ENCODE measurements around the gene MLXIP. TPM values are rescaled to one million over a fixed set of nuclear protein-coding genes. Genes with fewer than 3 reads are reported as not detected.

The MLXIP gene
- total and polyA plus RNA-seq, 2 donors from 2014 or later: 10.9 to 67.6 TPM

DNA sequence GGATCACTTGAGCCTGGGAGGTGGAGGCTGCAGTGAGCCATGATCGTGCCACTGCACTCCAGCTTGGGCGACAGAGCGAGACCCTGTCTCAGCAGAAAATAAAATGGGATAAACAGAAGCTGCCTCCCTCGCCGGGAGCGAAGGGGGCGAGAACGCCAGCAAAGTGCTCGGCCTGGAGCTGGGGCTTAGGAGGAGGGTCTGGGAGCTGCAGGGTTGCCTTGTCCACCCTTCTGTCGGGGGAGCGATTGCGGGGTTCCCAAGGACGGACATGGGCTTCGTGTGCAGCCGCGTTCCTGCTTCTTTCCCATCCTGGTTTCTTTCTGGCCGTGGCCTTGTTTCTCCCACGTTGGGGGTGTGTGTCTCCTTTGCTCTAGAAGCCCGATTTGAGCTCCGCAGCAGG lies 27.9 kb upstream of the MLXIP start:
- FAIRE-seq (no peak), DNase-seq (no peak)
- TF ChIP-seq, protein P1, sequence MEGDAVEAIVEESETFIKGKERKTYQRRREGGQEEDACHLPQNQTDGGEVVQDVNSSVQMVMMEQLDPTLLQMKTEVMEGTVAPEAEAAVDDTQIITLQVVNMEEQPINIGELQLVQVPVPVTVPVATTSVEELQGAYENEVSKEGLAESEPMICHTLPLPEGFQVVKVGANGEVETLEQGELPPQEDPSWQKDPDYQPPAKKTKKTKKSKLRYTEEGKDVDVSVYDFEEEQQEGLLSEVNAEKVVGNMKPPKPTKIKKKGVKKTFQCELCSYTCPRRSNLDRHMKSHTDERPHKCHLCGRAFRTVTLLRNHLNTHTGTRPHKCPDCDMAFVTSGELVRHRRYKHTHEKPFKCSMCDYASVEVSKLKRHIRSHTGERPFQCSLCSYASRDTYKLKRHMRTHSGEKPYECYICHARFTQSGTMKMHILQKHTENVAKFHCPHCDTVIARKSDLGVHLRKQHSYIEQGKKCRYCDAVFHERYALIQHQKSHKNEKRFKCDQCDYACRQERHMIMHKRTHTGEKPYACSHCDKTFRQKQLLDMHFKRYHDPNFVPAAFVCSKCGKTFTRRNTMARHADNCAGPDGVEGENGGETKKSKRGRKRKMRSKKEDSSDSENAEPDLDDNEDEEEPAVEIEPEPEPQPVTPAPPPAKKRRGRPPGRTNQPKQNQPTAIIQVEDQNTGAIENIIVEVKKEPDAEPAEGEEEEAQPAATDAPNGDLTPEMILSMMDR (IDR thresholded peaks at IDR 0.05; ENCODE audit: borderline replicate concordance, extremely low read depth, insufficient read depth): no peak
- peaks cover 0 to 21% (median 11%) of the 10 kb centered on the region in 3 donors for H3K4me1 ChIP-seq (ENCODE audit: control insufficient read depth in 2 of 3, insufficient read depth in 2 of 3, low read depth in 1 of 3, low read length in 3 of 3)
- H3K27ac ChIP-seq (ENCODE audit: low read depth in 2 of 2, low read length in 2 of 2): peak overlapping the region; percentile 66 to 90
- no peaks in the 10 kb centered on the region for H3K9me3 ChIP-seq (ENCODE audit: control insufficient read depth in 2 of 3, insufficient read depth in 1 of 3, low read length in 3 of 3)
- H3K4me3 ChIP-seq (ENCODE audit: low read length in 3 of 3): no peak overlapping the region
- H3K9ac ChIP-seq (ENCODE audit: low read length in 3 of 3): peak overlapping the region in 1 of 3 donors; percentile 61
- H3K36me3 ChIP-seq (ENCODE audit: control insufficient read depth in 2 of 3, insufficient read depth in 3 of 3, low read length in 3 of 3): peaks cover 0 to 18% (median 0%) of the 10 kb centered on the region in 3 donors
- intact Hi-C loops (cut with DNase I): no loop called here
- H3K27me3 ChIP-seq (ENCODE audit: control insufficient read depth, insufficient read depth, low read length): no peaks in the 10 kb centered on the region

DNA sequence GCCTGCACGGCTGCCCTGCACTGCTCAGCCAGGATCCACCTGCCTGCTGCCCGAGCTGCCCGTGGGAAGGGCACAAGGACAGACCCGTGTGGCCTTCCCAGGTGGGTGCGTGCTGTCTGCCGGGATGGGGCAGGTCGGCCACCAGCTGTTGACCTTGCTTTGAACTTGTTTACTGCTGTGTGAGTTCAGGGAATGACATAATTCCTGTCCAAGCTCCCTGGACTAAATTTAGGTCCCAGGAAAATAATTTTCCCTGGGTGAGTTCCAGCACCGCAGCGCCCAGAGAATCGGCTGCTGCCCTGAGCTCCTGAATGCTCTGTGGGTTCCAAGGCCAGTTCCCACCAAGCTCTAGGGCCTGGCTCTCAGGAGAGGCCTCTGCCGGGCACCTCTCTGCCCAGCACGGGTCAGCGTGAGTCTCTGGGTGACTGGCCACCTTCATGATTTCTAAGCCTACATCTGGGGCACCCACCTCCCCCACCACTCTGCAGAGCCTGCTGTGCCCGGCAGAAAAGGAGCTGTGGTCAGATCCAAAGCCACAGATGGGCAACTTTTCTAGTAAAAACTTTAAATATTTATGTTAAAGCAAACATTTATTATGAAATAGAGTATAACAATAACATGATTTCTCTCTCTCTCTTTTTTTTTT lies 27.2 kb upstream of the MLXIP start:
- no peak for FAIRE-seq
- peaks cover 0 to 21% (median 11%) of the 10 kb centered on the region in 3 donors for H3K4me1 ChIP-seq (ENCODE audit: control insufficient read depth in 2 of 3, insufficient read depth in 2 of 3, low read depth in 1 of 3, low read length in 3 of 3)
- H3K36me3 ChIP-seq (ENCODE audit: control insufficient read depth in 2 of 3, insufficient read depth in 3 of 3, low read length in 3 of 3): peaks cover 0 to 16% (median 0%) of the 10 kb centered on the region in 3 donors
- TF ChIP-seq, protein P1 (IDR thresholded peaks at IDR 0.05; ENCODE audit: borderline replicate concordance, extremely low read depth, insufficient read depth): no peak
- peak in 2 of 5 donors; percentile 42 to 77 for DNase-seq
- intact Hi-C loops (cut with DNase I): no loop called here
- H3K27ac ChIP-seq (ENCODE audit: low read depth in 2 of 2, low read length in 2 of 2): peak overlapping the region; percentile 66 to 90
- H3K9ac ChIP-seq (ENCODE audit: low read length in 3 of 3): peak overlapping the region in 1 of 3 donors; percentile 61
- H3K27me3 ChIP-seq (ENCODE audit: control insufficient read depth, insufficient read depth, low read length): no peaks in the 10 kb centered on the region
- H3K9me3 ChIP-seq (ENCODE audit: control insufficient read depth in 2 of 3, insufficient read depth in 1 of 3, low read length in 3 of 3): no peaks in the 10 kb centered on the region
- H3K4me3 ChIP-seq (ENCODE audit: low read length in 3 of 3): no peak overlapping the region

DNA sequence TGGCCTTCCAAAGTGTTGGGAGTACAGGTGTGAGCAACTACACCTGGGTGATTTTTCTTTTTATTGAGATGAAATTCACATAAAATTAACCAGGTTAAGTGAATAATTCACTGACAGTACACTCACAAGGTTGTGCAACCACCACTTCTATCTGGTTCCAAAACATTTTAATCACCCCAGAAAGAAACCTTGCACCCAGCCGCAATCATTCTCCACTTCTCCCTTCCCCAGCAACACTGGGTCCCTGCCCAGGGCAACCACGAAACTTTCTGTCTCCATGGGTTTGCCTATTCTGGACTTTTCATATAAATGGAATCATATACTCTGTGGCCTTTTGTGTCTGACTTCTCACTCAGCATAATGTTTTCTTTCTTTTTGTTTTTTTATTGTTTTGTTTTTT lies 26.3 kb upstream of the MLXIP start:
- TF ChIP-seq, protein P1 (IDR thresholded peaks at IDR 0.05; ENCODE audit: borderline replicate concordance, extremely low read depth, insufficient read depth): no peak
- no peak for DNase-seq
- H3K36me3 ChIP-seq (ENCODE audit: control insufficient read depth in 2 of 3, insufficient read depth in 3 of 3, low read length in 3 of 3): peaks cover 0 to 18% (median 0%) of the 10 kb centered on the region in 3 donors
- H3K27ac ChIP-seq (ENCODE audit: low read depth in 2 of 2, low read length in 2 of 2): peak overlapping the region; percentile 49
- no peaks in the 10 kb centered on the region for H3K27me3 ChIP-seq (ENCODE audit: control insufficient read depth, insufficient read depth, low read length)
- peaks cover 0 to 21% (median 11%) of the 10 kb centered on the region in 3 donors for H3K4me1 ChIP-seq (ENCODE audit: control insufficient read depth in 2 of 3, insufficient read depth in 2 of 3, low read depth in 1 of 3, low read length in 3 of 3)
- no peak overlapping the region for H3K4me3 ChIP-seq (ENCODE audit: low read length in 3 of 3)
- no peak overlapping the region for H3K9ac ChIP-seq (ENCODE audit: low read length in 3 of 3)
- H3K9me3 ChIP-seq (ENCODE audit: control insufficient read depth in 2 of 3, insufficient read depth in 1 of 3, low read length in 3 of 3): no peaks in the 10 kb centered on the region
- intact Hi-C loops (cut with DNase I): no loop called here
- FAIRE-seq: no peak
